Activated CD8-positive, alpha-beta memory T cell treated with anti-CD3 and anti-CD28 coated beads for 24 hours (primary cell): ENCODE measurements around the gene FCHSD1.
"Not testable (repeated sequence)": the region's sequence is repeated elsewhere in the genome, so short reads cannot be mapped to it uniquely, and the experiment has no call there.

Source experiments
- DNase-seq: peaks from one replicate; pipeline ENCODE4 v3.0.0-alpha.2; 2020

The FCHSD1 gene

DNA sequence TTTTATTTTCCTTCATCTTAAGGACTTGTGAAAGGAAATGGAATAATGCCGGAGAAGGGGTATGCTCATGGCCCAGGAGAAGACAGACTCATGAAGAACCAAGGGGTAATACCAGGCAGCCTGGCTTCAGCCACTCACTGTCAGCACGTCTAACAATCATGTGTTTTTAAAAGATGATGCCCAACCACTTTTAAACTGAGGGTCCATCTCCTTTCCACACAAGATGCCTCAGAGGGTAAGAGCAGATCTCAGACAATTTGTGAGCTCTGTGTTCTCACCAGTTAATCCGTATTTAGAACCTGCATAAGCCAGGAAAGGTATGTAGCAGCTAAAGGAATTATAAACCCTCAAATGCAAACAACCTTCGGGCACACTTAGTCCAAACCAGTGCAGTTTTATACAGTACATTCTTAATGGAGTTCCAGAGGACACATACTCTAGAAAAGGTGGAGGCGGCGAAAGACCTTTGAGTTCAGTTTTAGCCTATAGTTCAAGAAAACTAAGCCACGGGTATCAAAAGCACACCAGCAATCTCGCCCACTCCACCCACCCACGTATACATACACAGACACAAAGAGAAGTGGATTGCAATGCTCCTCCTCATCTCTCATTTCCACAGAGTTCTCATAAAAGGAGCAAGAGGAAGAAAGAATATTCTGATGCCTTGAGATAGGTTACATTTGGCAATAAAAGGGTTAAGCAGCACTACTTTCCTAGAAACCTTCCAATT lies 35.1 kb downstream of the FCHSD1 start:
- DNase-seq, result no peak

DNA sequence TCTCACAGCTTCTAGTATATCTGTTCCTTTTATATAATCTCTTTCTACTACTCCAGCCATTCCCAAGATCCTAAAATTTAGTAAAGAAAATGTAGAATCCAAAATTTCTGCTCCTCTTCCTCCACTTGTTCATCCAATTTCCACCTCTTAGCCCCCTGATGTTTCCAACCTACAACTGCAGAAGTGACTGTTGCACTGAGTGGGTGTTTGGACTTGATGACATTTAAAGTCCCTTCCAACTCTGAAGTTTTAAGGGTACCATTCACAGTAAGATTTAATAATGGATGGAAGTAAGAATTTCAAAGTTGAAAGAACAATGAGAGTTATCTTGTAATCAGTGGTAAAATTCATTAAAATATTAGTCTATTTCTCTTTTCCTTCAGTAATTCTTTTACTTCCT lies 37.9 kb downstream of the FCHSD1 start:
- no peak for DNase-seq

DNA sequence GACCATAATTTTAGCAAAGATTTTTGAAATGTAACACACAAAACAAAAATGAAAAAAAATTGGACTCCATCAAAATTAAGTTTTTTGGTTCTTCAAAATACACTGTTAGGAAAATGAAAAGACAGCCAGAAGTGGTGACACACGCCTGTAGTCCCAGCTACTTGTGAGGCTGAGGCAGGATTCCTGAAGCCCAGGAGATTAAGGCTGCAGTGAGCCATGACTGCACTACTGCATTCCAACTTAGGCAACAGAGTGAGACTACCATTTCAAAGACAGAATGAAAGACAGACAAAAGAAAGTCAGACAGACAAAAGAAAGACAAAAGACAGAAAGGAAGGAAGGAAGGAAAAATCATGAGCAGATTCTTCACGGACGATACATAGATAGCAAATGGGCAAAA lies 39.9 kb downstream of the FCHSD1 start:
- DNase-seq, result no peak

DNA sequence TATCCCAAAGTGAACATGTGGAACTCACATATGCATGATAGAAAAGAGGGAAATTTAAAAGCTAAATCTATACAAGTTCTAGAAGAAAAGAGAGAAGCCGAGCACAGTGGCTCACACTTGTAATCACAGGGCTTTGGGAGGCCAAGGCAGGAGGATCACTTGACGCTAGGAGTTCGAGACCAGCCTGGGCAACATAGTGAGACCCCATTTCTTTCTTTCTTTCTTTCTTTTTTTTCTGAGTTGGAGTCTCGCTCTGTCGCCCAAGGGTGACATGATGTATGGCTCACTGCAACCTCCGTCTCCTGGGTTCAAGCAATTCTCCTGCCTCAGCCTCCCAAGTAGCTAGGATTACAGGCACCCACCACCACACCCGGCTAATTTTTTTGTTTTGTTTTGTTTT lies 41.3 kb downstream of the FCHSD1 start:
- DNase-seq, result not testable (repeated sequence)

DNA sequence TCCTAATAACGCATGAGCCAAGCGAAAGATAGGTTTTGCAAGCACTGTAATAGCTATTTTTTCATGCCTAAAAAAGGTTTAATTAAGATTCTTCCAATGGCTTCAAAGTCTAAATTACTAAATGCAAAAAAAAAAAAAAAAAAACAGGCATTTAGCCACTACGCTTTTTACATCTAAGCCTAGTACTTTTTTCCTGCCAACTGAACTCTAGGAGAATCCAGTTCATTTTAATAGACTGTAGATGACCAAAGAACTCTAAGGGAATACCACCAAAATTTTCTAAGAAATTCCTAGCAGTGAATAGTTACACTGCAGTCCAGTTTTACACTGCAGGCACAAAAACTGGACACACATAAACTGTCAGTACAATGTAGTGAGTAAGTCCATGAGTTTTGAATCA lies 42.2 kb downstream of the FCHSD1 start:
- DNase-seq, result no peak

DNA sequence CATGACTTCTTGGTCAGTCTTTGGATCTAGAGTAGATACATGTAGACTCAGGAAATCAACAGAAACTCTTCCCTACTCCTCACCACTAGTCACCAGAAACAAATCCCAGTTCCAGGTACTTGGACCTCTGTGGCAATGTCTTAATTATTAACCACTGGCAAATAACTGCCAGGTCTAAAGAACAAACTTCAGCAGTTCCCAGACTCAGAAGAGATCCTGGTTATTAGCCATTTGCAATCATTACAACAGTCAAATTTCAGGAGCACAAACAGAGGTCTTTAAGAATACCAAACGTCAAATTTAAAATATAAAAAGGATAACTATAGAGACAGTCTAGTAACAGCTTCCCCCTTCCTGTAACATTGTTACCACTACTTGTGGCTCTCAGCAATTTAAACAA lies 42.7 kb downstream of the FCHSD1 start:
- DNase-seq, result no peak

DNA sequence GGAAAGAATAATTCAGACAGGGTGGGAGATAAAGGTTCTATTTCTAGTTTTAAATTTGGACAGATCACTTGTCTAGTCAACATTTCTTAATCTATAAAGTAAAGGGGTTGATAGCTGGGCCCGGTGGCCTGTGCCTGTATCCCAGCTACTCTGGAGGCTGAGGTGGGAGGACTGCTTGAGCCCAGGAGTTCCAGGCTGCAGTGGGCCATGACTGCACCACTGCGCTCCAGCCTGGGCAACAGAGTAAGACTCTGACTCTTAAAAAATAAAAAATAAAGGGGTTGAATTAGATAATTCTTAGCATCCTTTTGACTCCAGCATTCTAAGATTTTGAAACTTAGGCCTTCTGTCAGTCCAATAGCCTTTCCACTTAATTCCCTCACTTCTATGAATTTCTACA lies 43.2 kb downstream of the FCHSD1 start:
- no peak for DNase-seq

DNA sequence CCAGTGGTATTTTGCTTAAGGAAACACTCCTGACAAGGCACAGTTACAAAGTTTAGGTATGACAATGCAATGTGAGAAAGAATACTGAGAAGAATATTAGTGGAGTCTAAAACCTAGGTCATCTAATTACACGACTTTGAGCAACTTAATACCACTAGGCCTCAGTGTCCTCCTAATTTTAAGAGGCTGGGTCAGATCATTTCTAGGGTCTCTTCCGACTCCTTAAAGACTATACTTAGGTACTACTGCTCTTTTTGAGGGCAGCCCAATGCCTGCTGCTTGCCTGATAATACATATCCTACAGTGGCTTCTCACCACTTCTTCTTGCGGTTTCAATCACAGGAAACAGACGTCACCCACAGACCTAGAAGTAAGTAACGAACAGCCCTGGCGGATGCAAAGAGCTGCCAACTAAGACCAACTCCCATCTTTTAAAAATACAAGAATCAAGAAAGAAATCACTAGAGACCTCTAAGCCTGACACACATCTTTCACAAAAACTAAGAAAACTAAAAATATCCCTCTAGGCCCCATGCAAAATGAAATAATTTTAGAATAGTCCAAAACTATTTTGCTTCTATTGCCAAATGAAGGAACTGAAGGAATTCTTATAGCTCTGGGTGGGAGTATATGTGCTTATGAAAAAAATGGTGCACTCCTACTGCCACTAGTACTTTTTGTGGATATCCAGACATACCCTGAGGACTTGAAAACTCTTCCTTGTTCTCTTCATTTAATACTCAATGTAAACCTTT lies 45.5 kb downstream of the FCHSD1 start:
- DNase-seq, result peak; percentile 70

DNA sequence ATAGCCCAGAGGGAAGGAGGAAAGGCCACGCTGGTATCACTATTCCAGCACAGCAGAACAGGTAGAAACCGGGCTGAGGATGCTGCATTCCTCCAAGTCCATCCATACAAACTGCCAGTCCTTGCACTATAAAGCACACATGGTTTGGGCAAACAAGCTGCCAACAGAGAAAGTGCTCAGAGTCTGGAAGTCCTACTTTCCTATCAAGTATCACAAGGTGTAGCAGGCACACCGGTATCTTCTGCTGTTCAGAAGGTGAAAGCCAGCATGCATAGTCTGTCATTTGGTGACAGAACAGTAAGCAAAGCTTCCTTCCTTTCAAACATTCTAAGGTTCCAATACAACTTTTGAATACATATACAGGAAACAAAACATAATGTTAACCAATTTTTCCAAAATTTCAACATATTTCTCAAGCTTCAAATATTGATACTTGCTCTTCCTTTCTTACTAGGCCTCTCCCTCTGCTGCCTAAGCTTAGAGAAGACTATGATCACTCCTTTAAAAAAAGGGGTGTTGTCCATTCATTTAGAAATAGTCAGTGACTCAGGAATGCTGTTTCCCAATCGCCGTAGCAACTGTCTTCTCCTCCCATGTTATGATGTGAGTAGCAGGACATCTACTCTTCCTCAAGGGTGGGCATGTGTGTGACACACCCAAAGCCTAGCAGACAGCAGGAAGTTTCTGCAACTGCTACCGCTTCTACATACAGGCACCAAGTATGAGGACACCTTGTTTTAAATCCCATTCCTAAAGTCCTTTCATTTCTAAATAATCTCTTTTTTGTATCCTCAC lies 47.1 kb downstream of the FCHSD1 start:
- DNase-seq, result no peak

DNA sequence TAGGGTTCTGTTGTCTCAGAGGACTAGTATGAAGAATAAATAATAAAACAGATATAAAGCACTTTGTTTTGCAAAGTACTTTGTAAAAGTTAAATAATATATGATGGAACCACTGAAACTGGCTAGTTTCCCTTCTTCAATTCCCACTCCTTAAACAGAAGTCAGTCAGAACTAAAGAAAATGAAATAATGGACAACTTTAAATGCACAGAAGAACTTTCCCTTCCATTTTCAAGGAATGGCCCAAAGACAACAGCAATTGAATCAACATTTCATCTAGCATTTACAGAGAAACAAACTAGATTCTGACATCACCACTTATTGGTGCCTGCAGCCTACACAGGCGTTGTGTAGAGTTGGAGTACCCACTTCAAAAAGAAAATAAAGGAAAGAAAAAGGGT lies 48.6 kb downstream of the FCHSD1 start:
- DNase-seq, result no peak

DNA sequence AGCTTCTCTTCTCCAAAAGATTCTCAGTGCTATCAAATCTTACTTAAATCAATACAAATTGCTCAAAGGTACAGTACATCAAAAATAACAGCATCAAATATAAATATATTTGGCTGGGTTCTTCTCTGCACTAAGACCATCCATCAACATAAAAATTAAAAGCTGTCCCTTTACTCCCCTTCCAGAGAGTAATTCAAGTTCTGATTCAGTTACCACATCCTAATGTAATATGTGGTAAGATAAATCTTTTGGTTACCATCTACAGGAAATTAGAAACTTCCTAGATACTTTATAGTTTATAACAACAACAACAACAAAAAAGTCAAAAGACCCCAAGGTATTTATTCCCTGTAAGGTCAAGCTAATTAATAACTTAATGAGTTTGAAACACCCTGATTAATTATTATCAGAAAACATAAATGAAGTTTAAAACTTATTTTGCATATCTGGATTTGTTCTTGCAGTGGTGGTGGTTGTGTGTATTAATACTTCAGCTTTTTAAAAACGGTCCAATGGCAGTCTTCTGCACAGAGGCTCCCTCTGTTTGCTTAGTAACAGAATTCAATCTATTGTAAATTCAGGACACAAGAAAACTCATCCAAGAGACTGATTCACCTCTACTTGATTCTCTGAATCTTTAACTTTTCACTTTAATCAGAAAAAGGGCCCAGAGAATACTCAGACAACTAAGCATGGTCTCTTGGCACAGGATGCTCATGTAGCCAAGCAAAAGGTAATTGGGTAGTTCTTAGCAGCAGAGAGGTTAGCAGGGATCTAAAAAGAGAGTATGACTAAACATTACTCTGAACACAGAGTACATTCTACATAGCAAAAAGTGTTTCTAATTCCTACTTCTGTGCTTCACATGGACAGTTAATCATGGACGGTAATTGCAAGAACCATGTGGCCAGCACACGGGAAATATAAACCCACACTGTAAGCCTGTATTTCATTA lies 52.5 kb downstream of the FCHSD1 start:
- DNase-seq, result no peak

DNA sequence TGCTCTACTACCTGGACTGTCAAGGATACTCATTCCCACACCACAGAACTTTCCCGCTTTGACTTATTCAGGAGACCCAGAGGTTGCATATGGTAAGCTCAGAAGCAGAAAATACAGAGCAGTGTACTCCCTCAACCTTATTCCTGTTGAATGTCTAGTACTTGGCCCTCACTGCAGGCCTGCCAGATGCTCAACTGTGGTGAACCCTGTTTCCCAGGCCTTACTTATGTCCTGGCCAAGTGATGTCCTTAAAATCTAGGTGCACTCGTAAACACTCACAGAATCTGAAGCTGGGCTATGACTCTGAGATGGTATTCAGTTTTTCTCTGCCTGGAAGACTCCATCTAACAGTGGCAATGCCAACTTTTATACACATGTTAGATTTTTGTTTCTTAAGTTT lies 53.4 kb downstream of the FCHSD1 start:
- no peak for DNase-seq

DNA sequence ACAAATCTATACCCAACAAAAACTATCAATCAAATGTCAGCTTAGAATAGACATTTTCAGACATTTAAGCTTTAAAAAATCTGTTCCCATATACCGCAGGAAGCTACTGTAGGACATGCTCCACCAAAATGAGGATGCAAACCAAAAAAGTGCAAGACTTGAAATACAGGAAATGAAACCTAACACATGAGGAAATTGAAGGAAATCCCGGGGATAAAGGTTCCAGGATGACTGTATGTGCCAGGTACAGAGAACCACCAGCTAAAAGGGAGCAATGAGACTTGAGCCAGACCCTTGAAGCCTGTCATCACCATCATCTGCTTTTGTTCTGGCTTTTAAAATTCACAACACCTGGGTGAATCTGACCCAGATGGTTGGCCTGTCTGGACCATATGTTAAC lies 53.8 kb downstream of the FCHSD1 start:
- DNase-seq, result no peak

DNA sequence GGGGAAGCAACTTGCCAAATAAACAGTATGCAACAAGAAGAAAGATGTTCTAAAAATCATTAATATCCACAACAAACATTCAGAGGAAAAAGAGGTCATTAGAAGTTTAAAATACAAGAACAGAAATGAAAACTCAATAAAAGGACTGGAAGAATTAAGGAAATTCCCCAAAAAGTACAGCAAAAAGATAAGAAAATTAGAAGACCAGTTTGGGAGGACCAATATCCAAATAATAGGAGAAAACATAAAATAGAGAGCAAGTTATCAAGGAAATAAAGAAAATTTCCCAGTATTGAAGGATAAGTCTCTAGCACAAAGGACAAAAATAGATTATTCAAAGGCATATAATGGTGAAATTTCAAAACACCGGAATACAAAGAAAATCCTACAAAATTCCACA lies 54.4 kb downstream of the FCHSD1 start:
- DNase-seq, result no peak

DNA sequence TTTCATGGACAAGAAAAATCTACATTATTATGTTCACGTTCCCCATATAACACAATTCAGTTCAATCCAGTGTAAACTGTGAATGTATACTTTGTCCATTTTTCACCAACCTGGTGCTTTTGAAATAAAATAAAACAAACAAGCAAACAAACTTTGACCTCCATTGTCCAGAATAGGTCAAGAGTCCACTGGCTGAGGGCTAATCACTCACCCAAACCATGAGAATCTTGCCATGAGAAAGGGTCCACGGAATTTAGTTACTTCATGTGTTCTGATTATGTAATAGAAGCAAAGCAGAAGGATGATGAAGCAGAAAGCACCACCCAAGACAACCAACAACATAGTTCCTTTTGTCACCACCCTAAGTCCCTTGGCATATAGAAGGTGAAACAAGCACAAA lies 61.1 kb downstream of the FCHSD1 start:
- no peak for DNase-seq
